NCI-H748 (cell line): Measurements from ENCODE around the gene PIGS.

Experiments used
- DNase-seq: peaks from one replicate; lab custom pipeline; 2025; ENCODE audit not compliant: unreplicated experiment; lab: John Stamatoyannopoulos, UW

PIGS gene

DNA sequence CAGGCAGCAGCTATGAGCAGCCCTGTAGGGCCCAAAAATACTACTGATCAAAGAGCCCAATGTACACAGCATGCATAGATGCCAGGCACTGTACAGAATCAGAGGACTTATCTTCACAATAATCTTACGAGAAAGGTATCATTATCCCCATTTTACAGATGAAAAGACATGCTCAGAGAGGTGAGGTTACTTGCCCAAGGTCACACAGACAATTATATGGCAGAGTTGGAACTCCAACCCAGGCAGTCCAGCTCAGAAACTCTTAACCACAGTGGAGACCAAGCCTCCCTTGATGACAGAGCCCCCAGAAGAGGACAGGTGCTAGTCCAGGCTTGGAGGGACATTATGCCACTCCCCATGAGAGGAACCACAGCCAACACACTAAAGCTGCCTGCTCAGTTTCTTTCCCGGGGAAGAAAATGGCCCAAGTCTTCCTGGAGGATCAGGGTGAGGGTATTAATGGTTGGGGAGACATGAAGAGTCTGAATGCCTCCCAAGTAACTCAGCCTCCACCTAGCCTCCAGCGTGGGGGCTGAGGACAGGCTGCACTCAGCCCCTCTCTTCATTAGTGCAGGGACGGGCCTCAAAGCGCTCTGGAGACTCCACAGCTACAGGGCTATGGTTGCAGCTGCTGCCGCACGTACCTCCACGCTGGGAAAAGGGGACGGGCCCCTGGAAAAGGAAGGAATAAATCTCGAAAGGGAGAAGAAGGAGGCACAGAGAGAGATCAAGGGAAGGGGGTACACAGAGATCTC is 19.7 kb downstream of the PIGS start:
- peak; percentile 59 for DNase-seq

DNA sequence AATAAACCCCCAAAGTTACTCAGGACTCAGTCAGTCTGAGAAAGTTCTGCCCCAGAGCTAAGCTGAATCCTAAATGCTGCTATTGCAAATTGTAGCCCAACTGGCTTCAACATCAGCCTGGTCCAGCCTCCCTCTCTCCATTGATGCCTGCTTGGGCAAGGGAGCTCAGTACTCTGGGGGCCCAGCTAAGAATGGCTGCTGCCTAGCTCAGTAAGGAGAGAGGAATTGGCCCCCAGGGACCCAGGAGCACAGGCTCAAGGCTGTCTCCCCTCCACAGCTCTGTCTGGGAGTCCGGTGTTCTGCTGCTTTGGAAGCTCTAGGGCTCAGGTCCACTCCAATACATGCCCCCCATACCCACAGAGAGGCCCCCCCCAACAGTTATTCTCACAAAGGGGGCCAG is 20.5 kb downstream of the PIGS start:
- DNase-seq, result no peak

DNA sequence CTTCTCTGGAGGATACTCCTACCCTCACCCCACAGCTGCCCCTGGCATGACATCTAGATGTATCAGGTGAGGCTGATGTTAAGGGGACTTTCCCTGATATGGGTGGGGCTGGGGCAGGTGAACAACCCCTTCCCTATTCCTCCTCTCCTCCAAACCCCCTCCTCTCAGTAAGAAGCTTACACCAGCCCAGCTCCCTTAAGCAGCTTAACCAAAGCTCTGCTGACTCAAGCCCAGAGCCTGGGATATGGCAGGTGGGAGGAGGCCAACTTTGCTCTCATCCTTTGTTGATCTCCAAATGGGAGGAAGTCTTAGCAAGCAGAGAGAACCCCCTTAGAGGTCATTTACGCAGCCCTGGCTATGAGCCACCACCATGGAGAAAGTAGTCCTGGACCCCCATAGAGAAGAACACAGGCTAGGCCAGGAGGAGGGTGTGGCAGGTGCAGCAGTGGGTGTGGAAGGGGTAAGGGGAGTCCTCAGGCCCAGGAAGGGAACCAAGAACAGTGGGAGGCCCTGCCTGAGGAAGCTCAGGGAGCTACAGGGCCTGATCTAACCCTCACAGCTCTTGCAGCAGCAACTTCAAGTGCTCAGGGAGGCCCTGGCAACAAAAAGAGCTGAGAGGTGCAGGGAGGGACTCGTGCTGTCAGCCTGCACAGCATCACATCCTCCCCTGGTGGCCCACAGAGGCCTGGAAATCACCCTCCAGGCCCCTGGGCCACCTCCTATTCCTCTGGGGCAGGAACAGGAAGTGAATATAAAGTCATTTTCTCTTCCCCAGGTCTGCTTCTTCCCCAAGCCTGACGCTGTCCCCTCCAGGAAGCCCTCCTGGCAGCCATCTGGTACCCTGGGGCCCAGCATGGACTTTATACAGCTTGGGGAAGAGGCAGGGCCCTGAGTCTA is 21.8 kb downstream of the PIGS start:
- DNase-seq, result no peak

DNA sequence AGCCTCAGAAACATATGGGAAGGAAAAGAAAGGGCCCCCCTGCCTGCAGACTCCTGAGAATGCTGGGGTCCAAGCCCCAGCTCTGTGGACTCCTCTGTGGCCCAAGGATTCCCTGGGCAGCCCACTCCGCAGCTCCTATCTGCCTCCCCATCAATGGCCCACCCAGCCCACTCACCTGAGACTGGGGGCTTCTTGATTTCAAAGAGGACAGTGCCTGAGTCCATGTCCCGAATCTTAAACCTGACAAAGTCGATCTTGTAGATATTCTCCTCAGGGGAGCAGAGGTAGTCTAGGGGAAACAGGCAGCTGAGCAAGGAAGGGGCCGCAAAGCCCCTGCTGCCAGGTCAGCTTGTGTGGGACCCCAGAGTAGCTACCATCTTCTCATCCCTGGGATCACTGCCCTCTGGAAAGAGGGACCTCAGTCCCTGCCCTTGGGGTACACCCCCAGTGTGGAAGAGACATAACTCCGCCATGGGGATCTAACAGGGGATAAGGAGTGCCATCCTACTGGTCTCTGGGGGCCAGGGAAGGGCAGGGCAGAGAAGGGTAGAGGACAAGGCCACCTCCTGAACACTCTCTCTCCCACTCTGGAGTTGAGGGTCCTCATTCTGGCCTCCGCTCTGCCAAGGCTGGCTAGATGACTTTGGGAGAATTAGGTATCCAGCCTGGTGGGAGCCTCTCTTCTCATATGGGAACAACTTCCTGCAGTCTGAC is 22.8 kb downstream of the PIGS start:
- no peak for DNase-seq

DNA sequence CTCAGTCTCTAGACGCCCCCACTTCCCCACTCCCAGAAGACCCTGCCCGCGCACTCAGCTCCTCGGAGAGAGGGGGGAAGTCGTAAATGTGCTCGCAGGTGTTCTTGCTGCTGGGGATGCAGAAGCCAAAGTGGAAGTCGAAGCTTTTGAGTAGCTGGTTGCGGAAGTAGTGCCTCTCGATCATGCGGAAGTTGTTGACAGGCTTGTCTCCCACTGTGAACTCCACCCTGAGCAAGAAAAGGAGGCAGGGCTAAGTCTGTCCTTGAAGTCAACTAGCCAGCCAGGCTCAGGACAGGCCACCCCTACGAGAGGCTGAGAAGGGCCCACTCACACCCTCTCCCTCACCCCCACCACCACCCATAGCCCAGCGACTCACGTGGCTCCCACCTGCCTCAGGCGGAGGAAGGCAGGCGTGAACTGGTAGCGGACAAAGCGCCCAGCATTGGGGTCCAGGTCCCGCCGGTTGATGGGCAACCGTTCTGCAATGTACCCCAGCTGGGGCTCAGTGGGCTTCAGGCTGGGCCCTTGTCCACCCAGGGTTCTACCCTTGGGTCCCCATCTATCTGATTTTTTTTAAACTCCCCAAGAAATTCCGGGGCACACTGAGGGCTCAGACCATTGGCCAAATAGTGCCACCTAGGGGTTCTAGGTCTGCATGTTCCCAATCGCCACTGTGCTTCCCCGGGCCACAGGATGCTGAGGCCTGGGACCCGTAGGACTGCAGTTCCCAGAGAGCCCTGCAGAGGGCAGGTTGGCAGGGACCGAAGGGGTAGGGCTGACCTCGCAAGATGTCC is 23.5 kb downstream of the PIGS start:
- DNase-seq, result peak; percentile 72

DNA sequence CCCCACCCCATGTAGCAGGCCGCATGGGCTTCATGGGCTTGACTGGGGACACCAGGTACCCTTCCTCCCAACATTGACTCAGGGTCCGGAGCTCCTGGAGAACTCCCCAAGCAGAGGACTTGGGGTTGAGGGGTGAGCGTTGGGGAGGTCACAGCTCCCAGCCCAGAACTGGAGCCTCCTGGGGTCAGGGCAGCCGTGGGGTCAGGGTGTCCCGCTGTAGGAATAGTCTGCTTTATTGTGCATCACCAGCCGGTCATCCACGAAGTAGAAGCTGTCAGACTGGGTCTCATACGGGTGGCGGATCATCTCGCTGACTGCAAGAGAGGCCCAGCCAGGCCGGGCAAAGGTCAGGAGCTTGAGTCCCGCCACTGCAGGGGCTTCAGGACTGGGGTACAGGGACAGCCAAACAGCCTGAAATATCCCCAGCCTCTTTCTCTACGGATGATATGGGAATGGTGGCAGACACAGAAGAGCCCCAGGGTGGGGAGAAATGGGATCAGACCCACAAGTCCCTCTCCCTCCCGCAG is 24.2 kb downstream of the PIGS start:
- DNase-seq, result no peak

DNA sequence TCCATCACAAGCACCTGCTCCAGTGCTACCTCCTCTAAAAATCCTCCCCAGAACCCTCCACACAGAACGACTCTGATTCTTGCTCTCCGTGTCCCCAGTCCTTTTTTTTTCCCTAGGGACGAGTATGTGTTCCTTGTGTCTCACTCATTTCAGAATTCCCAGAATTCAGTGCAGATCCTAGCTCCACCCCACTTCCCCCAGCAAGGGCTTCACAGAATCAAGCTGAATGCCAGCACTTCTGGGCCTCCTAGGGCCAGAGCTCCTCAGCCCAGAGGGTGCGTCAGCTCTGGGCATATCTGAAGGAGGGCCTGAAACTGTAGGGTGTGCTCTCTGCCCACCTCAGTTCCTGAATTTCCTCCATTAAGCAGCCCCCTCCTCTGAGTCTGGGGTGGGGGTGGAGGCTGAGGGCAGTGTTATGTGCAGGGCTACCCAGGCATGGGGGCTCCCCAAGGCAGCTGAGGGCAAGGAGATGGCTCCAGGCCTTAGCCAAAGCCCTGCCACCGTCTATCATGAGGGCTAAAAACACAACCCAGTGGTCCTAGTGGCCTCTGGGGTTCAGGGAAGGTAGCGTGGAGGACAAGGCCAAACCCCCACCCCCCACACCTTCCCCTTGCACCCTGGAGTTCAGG is 25.4 kb downstream of the PIGS start:
- no peak for DNase-seq

DNA sequence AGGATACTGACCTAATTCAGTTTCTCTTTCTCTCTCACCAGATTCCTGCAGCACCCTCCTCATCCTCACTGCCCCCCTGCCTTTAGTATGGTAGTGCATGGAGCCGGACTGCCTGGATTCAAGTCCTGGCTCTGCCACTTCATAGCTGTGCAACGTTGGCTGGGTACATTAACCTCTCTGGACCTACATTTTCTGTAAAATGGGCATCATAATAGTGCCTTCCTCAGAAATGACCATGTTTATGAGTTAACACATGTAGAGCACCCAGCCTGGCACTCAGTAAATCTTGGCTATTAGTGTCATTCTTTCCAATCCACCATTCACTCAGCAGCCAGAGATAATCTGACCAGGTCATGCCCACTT is 26.2 kb downstream of the PIGS start:
- DNase-seq, result no peak

DNA sequence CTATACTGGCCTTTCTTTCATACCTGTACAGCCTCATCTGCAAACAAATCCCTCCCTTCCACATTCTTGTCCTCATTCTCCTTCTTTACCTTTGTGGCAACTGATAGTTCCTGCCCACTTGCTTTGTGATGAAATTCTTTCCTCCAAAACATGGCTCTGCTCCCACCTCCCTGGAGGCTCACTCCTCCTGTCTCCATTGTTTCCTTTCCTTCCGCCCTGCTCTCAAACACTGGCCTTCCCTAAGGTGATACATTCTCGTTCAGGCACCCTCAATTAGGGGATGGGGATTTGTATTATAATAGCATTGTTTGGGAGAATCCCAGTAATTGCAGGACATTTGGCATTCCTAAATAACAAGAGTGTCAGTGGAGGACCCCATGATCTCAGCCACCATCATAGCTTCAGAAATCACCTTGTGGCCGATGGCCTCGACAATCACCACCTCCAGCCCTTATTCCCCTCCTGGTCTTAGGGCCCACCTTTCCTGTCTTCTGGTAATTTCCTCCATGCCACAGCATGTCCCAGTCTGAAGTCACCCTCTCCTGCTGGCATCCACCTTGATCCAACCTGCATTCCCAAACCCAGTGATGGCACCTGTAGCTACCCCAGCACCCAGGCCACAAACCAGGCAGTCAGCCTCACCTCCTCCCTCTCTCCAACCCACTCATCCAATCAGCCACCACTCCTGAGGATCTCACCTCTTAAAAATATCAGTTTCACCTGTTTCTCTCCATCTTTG is 26.8 kb downstream of the PIGS start:
- no peak for DNase-seq

DNA sequence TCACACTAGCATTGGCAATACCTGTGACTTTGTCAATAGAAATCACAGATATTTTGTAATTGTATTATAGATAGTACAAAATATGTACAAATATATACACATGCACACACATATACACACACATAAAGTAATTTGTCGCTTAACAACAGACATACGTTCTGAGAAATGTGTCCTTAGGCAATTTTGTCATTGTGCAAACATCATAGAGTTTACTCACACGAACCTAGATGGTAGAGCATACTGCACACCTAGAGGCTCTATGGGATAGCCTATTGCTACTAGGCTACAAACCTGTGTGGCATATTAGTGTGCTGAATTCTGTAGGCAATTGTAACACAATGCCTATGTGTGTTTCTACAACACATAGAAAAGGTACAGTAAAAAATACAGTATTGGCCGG is 29.9 kb downstream of the PIGS start:
- DNase-seq, result no peak

DNA sequence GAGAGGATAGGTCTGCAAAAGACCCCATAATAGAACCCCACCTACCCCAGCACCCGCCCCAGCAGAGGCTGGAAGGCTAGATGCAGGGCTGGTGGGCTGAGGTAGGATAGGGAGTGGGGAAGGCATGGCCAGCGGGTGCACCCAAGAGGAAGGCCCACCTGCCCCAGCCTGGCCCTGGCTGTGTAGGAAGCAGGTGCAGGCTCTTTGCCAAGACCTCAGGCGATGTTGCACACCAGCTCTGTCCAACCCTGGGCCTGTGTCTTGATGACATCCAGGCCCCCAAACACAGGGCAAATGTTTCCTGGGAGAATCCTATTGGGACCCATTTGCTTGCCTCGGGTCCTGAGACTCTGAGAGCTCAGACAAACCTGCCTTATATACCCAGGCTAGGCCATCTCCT is 31.1 kb downstream of the PIGS start:
- DNase-seq, result no peak

DNA sequence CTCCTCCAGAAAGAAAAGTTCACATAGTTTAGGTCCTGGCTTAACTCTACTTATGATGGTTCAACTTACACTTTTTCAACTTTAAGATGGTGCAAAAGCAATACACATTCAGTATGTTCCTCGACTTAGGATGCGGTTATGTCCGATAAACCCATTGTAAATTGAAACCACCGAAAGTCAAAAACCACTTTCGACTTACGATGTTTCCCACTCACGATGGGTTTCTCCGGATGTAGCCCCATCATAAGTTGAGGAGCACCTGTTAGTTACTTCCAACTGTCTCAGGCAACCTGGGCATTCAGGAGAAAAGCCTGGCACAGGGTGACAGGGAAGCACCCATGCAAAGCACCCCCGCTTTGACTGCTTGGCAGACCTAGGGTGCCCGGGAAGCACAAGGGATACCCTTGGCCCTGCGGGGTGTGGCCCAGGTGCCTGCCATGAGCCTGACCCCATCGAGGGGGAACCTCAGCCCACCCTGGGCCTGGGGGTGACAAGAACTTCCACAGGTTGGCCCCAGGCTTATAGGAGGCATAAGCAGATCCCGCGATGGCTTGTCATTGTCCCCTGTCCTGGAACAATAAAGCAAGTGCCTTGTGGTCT is 32.9 kb downstream of the PIGS start:
- no peak for DNase-seq

DNA sequence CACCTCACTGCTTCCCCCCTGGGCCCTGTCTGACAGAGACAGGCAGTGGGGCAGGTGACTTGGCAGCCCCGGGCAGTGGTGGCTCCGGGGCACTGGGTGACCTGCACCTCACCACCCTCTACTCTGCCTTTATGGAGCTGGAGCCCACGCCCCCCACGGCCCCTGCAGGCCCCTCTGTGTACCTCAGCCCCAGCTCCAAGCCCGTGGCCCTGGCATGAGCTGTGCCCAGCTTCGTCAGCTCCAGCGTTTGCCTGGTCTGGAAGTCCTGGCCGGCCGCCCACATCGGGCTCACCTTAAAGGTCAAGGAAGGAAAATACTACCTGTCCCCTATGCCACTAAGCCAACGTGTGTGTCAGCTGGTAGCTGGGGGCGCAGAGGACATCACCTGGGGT is 34.1 kb downstream of the PIGS start:
- DNase-seq, result no peak

DNA sequence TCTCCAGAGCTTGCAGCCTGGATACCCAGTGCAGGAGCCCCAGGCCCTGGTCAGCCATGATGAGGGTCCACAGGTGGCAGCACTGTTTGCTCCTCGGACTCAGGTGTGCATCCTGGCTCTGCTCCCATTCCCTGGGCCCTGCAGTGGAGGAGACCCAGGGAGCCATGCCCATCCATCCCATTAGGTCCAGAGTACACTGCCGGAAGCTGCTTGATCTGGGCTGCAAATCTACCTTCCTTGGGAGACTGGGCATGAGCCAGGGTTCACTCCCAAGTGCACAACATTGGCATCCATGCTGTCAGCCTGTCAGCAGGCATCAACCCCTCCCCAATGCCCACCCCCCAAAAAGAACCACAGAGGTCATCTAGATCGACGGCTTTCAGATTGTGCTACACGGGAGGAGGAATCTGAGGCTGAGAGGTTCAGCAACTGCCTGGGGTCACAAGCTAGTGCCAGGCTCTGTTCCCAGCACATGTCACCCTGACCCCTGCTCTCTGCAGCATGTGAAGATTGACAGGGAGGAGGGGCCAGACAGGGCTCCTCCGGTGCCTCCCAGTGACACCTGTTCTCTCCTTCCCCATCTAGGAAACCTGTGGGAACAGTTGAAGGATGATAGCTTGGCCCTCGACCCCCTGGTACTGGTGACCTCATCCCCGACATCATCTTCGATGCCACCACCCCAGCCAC is 34.6 kb downstream of the PIGS start:
- DNase-seq, result no peak

DNA sequence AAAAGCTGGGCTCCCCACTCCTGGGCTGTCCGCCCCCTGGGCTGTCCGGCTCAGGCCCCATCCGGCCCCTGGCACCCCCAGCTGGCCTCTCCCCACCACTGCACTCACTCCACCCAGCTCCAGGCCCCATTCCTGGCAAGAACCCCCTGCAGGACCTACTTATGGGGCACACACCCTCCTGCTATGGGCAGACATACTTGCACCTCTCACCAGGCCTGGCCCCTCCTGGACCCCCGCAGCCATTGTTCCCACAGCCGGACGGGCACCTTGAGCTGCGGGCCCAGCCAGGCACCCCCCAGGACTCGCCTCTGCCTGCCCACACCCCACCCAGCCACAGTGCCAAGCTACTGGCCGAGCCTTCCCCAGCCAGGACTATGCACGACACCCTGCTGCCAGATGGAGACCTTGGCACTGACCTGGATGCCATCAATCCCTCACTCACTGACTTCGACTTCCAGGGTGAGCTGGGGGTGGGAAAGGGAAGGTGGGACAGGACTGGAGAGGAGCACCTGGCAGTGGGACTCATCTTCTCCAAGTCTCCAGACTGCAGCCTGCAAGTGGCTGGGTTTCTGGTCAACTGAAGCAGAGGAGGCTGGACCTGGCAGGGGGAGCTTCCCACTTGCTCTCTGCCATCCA is 36.5 kb downstream of the PIGS start:
- DNase-seq, result no peak

DNA sequence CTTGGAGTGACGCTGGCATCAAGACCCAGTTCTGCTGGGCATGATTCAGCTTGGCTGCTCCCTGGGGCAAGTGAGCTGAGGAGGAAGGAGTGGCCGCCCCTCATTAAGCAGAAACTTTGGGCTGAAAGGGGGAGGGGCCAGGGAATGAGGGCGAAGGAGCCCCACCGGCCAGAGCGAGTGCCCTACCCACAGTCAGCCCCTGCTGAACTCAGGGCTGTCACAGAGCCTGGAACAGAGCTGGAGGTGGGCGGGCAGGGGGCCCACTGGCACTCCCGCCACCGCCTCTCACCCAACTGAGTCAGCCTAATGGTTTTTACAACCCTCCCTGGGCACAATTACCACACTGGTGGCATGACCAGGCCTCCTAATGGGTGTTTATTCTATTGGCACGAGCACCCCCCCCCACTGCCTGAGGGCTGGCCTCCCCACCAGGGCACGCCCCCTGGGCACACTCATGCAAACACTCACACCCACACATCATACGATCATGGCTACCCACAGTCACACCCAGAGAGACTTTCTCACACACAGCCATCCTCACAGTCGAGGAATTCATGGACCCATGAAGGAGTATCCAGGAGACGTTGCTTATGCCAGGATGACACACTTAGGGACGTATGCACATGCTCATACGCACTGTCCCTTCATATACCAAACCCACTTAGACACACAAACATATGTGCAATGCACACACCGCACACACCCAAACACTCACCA is 38.1 kb downstream of the PIGS start:
- no peak for DNase-seq
